GM19372 (cell line): Measurements from ENCODE around the gene PKD1L1.
"Not testable (repeated sequence)": the region's sequence is repeated elsewhere in the genome, so short reads cannot be mapped to it uniquely, and the experiment has no call there.

ENCODE experiments used
- ATAC-seq: cut with Tn5 transposase; IDR thresholded peaks from one replicate; pipeline ENCODE4 v1.9.1; 2021; ENCODE audit warnings: mild to moderate bottlenecking, low read depth, moderate library complexity; ENCODE audit not compliant: unreplicated experiment

PKD1L1 gene

GRCh38 chr7:47804767-47805545 lies 143.3 kb downstream of the PKD1L1 start:
- ATAC-seq = no peak

- no peak for ATAC-seq
Observed at GRCh38 chr7:47803846-47804245, 144.4 kb downstream of the PKD1L1 start.

- ATAC-seq = no peak
Observed at GRCh38 chr7:47803025-47803424, 145.2 kb downstream of the PKD1L1 start.

GRCh38 chr7:47801423-47801822 lies 146.8 kb downstream of the PKD1L1 start:
- no peak for ATAC-seq

GRCh38 chr7:47799524-47799923 lies 148.7 kb downstream of the PKD1L1 start:
- ATAC-seq = no peak

GRCh38 chr7:47796347-47796746 lies 151.9 kb downstream of the PKD1L1 start:
- no peak for ATAC-seq

- no peak for ATAC-seq
Observed at GRCh38 chr7:47795631-47796030, 152.6 kb downstream of the PKD1L1 start.

GRCh38 chr7:47795126-47795525 lies 153.1 kb downstream of the PKD1L1 start:
- ATAC-seq = not testable (repeated sequence)

- ATAC-seq = no peak
Observed at GRCh38 chr7:47794016-47794415, 154.2 kb downstream of the PKD1L1 start.

GRCh38 chr7:47793186-47793585 lies 155.1 kb downstream of the PKD1L1 start:
- not testable (repeated sequence) for ATAC-seq

- ATAC-seq = no peak
Observed at GRCh38 chr7:47792521-47793121, 155.6 kb downstream of the PKD1L1 start.

GRCh38 chr7:47791682-47792081 lies 156.6 kb downstream of the PKD1L1 start:
- no peak for ATAC-seq

- no peak for ATAC-seq
Observed at GRCh38 chr7:47788083-47788482, 160.2 kb downstream of the PKD1L1 start.

- no peak for ATAC-seq
Observed at GRCh38 chr7:47787249-47788069, 160.8 kb downstream of the PKD1L1 start.

GRCh38 chr7:47786557-47787248 lies 161.6 kb downstream of the PKD1L1 start:
- no peak for ATAC-seq

- ATAC-seq = no peak
Observed at GRCh38 chr7:47785923-47786556, 162.2 kb downstream of the PKD1L1 start.

- ATAC-seq = no peak
Observed at GRCh38 chr7:47783456-47784223, 164.6 kb downstream of the PKD1L1 start.

- no peak for ATAC-seq
Observed at GRCh38 chr7:47782792-47783191, 165.5 kb downstream of the PKD1L1 start.

GRCh38 chr7:47782022-47782421 lies 166.2 kb downstream of the PKD1L1 start:
- ATAC-seq = no peak
